Brain microvascular endothelial cell (primary cell): ENCODE data around the gene RTKN.
"Not testable (repeated sequence)": the region's sequence is repeated elsewhere in the genome, so short reads cannot be mapped to it uniquely, and the experiment has no call there.

Experiments used
- DNase-seq: peaks from one replicate; pipeline ENCODE4 v3.0.0-alpha.2; 2020
- H3K27ac ChIP-seq: fragments of 250-450 bp; sonication (Bioruptor Pico); 2 replicates; pipeline ENCODE4 v1.5.1; 2020; ENCODE audit warnings: mild to moderate bottlenecking, moderate library complexity
- H3K27me3 ChIP-seq: fragments of 250-450 bp; sonication (Bioruptor Pico); replicated peaks from 2 replicates; pipeline ENCODE4 v1.5.1; 2020; ENCODE audit warnings: mild to moderate bottlenecking
- H3K36me3 ChIP-seq: fragments of 250-450 bp; sonication (Bioruptor Pico); replicated peaks from 2 replicates; pipeline ENCODE4 v1.5.1; 2020; ENCODE audit warnings: mild to moderate bottlenecking
- H3K4me3 ChIP-seq: 2 replicates; pipeline ENCODE4 v1.5.1; 2011; ENCODE audit warnings: low read depth, mild to moderate bottlenecking, control low read depth, low read length, moderate library complexity
- CTCF ChIP-seq: IDR thresholded peaks from 2 replicates; pipeline ENCODE4 v1.5.1; 2011; ENCODE audit warnings: low read depth, mild to moderate bottlenecking, moderate library complexity, low read length, control low read depth, inconsistent platforms; ENCODE audit errors: missing control alignments
- in situ Hi-C: cut with HindIII; loops from 2 replicates; pipeline ENCODE4 v1.10.0; 2017; ENCODE audit warnings: low sequenced_read_pairs, low pct_ligation_motif_present

Gene RTKN

GRCh38 chr2:74472945-74473258 is 31.2 kb upstream of the RTKN start:
- in situ Hi-C loops = no loop called here
- peak overlapping the region; percentile 87 for H3K4me3 ChIP-seq
- H3K27ac ChIP-seq = peak overlapping the region; percentile 64

GRCh38 chr2:74472086-74472944 is 30.6 kb upstream of the RTKN start, which contains the start of gene MRPL53:
MRPL53 (minus strand) TSS chr2:74472680; CDS start chr2:74472660, 20 bp downstream.
- H3K4me3 ChIP-seq = peak within 1 kb of the TSS; percentile 87
- no peak for TF ChIP-seq CTCF
- peaks cover 15% of the 10 kb centered on the region for H3K36me3 ChIP-seq
- peak within 1 kb of the TSS; percentile 64 for H3K27ac ChIP-seq
- in situ Hi-C loops = no loop called here
- peak; percentile 91 for DNase-seq
- no peaks in the 10 kb centered on the region for H3K27me3 ChIP-seq

More at GRCh38 chr2:74472945-74473258, 31.2 kb upstream of the RTKN start:
- no peak for DNase-seq
- Histone ChIP-seq H3K27me3 (no peaks in the 10 kb centered on the region), H3K36me3 (peaks cover 15% of the 10 kb centered on the region)
- no peak for TF ChIP-seq CTCF

- Histone ChIP-seq H3K4me3 (peak overlapping the region; percentile 87), H3K36me3 (peaks cover 15% of the 10 kb centered on the region), H3K27me3 (no peaks in the 10 kb centered on the region), H3K27ac (peak overlapping the region; percentile 64)
- no peak for TF ChIP-seq CTCF
- in situ Hi-C loops = no loop called here
- DNase-seq = no peak
These were observed 29.8 kb upstream of the RTKN start for GRCh38 chr2:74471332-74472065.

GRCh38 chr2:74470742-74471141 is 29.0 kb upstream of the RTKN start:
- H3K27ac ChIP-seq, DNase-seq, H3K27me3 ChIP-seq, H3K4me3 ChIP-seq, in situ Hi-C loops: not testable (repeated sequence)
- H3K36me3 ChIP-seq = peaks cover 15% of the 10 kb centered on the region

GRCh38 chr2:74464406-74464805 is 22.7 kb upstream of the RTKN start:
- DNase-seq = no peak
- Histone ChIP-seq H3K27ac (peak overlapping the region; percentile 68), H3K4me3 (peak overlapping the region; percentile 88), H3K27me3 (no peaks in the 10 kb centered on the region), H3K36me3 (peaks cover 24% of the 10 kb centered on the region)
- in situ Hi-C loops = no loop called here
- TF ChIP-seq CTCF = no peak

GRCh38 chr2:74462786-74463105 is 21.0 kb upstream of the RTKN start:
- H3K27me3 ChIP-seq = no peaks in the 10 kb centered on the region
- in situ Hi-C loops = no loop called here
- TF ChIP-seq CTCF = no peak
- no peak for DNase-seq
- H3K36me3 ChIP-seq = peaks cover 24% of the 10 kb centered on the region
- no peak overlapping the region for H3K27ac ChIP-seq
- H3K4me3 ChIP-seq = no peak overlapping the region
